ENCODE results near the gene NAA80. TPM values are rescaled to one million over a fixed set of nuclear protein-coding genes. Genes with fewer than 3 reads are reported as not detected.

Gene NAA80
- total RNA-seq, 1 experiment from 2014 or later, result 5.3 TPM

DNA sequence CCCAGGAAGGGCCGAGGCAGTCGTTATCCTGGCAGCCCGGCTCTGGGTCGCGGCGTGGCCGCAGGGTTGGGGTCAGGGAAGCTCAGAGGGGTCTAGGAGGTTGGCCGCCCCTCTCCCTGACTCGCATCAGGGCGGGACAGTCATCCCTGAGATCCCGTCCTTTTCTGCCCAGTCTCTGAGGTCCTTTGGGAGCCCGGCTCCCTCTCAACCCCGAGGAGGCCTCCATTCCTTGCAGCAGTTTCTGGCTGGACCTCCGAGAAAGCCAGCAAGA, 22.8 kb upstream of the NAA80 start:
- no peaks in the 10 kb centered on the region for H3K27me3 ChIP-seq (replicated peaks; ENCODE audit: insufficient read depth, low read depth, low read length, poor library complexity)
- H3K27ac ChIP-seq (ENCODE audit: low read depth, low read length, poor library complexity, severe bottlenecking), result peak overlapping the region; percentile 99
- TF ChIP-seq, protein P1, sequence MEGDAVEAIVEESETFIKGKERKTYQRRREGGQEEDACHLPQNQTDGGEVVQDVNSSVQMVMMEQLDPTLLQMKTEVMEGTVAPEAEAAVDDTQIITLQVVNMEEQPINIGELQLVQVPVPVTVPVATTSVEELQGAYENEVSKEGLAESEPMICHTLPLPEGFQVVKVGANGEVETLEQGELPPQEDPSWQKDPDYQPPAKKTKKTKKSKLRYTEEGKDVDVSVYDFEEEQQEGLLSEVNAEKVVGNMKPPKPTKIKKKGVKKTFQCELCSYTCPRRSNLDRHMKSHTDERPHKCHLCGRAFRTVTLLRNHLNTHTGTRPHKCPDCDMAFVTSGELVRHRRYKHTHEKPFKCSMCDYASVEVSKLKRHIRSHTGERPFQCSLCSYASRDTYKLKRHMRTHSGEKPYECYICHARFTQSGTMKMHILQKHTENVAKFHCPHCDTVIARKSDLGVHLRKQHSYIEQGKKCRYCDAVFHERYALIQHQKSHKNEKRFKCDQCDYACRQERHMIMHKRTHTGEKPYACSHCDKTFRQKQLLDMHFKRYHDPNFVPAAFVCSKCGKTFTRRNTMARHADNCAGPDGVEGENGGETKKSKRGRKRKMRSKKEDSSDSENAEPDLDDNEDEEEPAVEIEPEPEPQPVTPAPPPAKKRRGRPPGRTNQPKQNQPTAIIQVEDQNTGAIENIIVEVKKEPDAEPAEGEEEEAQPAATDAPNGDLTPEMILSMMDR (conservative IDR thresholded peaks at IDR 0.05; ENCODE audit: low read depth, low read length), result no peak
- TF ChIP-seq EZH2 (IDR thresholded peaks at IDR 0.05; ENCODE audit: borderline replicate concordance, low read depth, low read length, poor library complexity, severe bottlenecking), result no peak
- H3K4me3 ChIP-seq (ENCODE audit: low read depth, low read length, poor library complexity, severe bottlenecking), result peak overlapping the region; percentile 73
- intact Hi-C loops (cut with micrococcal nuclease; ENCODE audit: unreplicated experiment), result no loop called here
- H3K36me3 ChIP-seq (ENCODE audit: insufficient read depth, low read length, poor library complexity, severe bottlenecking), result no peaks in the 10 kb centered on the region
- H3K4me1 ChIP-seq (ENCODE audit: insufficient read depth, low read length, poor library complexity, severe bottlenecking), result peaks cover 3% of the 10 kb centered on the region
- DNase-seq (ENCODE audit: low spot score), result no peak
- ChIA-PET CTCF (no interaction called here), POLR2A (ENCODE audit: low non-redundant PET) (no interaction called here)
- H3K9me3 ChIP-seq (ENCODE audit: low read depth, low read length, poor library complexity, severe bottlenecking), result no peaks in the 10 kb centered on the region
- no TSS peak for BruUV-seq (replicated peaks)

DNA sequence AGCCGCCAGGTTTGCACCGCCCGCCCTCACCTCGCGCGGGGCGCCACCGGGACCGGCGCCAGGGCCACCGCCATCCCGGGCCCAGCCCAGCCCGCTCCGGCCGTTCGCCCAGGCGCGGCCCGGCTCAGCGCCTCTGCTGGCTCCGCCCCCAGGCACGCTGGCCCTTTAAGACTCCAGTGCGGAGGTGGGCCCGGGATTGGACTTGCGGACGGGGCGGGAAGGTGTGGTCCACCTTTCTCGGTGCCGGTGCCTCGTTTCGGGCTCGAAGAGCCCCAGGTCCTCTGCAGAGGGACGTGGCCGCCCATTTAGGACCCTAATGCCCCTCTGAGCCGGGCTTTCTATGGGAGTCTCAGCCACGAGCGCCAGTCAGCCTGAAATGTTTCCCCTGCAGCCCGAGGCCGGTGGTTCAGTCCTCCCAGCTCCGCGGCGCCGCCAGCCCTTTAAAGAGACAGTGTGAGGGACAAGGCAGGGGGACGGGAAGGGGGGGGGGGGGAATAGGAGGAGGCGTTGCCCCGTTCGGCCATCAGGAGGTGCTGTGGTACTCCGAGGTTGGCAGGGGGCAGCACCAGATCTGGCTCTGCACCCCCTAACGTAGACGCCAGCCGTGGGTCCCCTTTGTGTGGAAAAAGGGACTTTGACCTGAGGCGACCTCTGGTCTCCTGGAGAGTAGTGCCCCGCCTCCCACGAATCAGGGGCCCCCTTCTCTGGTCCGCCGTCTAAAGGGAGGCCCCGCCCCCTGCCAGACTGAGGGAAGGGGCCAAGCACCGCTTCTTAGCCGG, 22.3 kb upstream of the NAA80 start:
- Histone ChIP-seq H3K27me3 (replicated peaks; ENCODE audit: insufficient read depth, low read depth, low read length, poor library complexity) (no peaks in the 10 kb centered on the region), H3K9me3 (ENCODE audit: low read depth, low read length, poor library complexity, severe bottlenecking) (no peaks in the 10 kb centered on the region), H3K36me3 (ENCODE audit: insufficient read depth, low read length, poor library complexity, severe bottlenecking) (no peaks in the 10 kb centered on the region), H3K4me3 (ENCODE audit: low read depth, low read length, poor library complexity, severe bottlenecking) (peak overlapping the region; percentile 73), H3K4me1 (ENCODE audit: insufficient read depth, low read length, poor library complexity, severe bottlenecking) (peaks cover 3% of the 10 kb centered on the region), H3K27ac (ENCODE audit: low read depth, low read length, poor library complexity, severe bottlenecking) (peak overlapping the region; percentile 99)
- BruUV-seq (replicated peaks), result no TSS peak
- intact Hi-C loops (cut with micrococcal nuclease; ENCODE audit: unreplicated experiment), result no loop called here
- DNase-seq (ENCODE audit: low spot score), result peak; percentile 86
- CTCF ChIA-PET, result interaction anchor here (0.6 kb wide), 3 partner anchors 15 to 83 kb away, joined by 6 to 9 read pairs (median 6); no protein-coding TSS in a partner anchor
- POLR2A ChIA-PET (ENCODE audit: low non-redundant PET), result no interaction called here
- TF ChIP-seq, protein P1 (conservative IDR thresholded peaks at IDR 0.05; ENCODE audit: low read depth, low read length), result peak; percentile 47
- no peak for TF ChIP-seq EZH2 (IDR thresholded peaks at IDR 0.05; ENCODE audit: borderline replicate concordance, low read depth, low read length, poor library complexity, severe bottlenecking)

DNA sequence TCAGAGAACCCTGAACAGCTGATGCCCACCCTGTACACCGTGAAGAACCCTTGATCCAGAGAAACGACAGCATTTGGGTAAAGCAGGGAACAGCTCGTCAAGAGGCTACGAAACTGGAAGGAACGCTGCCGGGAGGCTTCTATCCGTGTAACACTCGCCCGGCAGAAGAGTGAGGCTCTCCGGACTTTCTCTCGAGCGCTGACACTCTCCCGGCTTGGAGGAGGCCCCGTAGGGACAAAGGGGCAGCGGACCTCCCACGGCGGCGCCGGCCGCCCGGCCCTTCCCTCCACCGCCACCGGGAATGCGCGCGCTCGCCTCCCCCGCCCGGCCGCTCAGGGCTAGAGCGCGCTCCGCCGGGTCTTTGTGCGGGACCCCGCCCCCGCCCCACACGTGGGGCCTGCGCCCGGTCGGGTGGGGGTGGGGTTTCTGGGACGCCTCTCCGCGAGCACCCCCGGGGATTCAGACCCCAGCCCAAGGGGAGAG, 21.7 kb upstream of the NAA80 start:
- no TSS peak for BruUV-seq (replicated peaks)
- peak overlapping the region; percentile 73 for H3K4me3 ChIP-seq (ENCODE audit: low read depth, low read length, poor library complexity, severe bottlenecking)
- no peaks in the 10 kb centered on the region for H3K27me3 ChIP-seq (replicated peaks; ENCODE audit: insufficient read depth, low read depth, low read length, poor library complexity)
- H3K36me3 ChIP-seq (ENCODE audit: insufficient read depth, low read length, poor library complexity, severe bottlenecking), result no peaks in the 10 kb centered on the region
- H3K27ac ChIP-seq (ENCODE audit: low read depth, low read length, poor library complexity, severe bottlenecking), result peak overlapping the region; percentile 99
- ChIA-PET POLR2A (ENCODE audit: low non-redundant PET) (no interaction called here), CTCF (interaction anchor here (0.6 kb wide), 3 partner anchors 15 to 83 kb away, joined by 6 to 9 read pairs (median 6); no protein-coding TSS in a partner anchor)
- TF ChIP-seq, protein P1 (conservative IDR thresholded peaks at IDR 0.05; ENCODE audit: low read depth, low read length), result no peak
- no peak for TF ChIP-seq EZH2 (IDR thresholded peaks at IDR 0.05; ENCODE audit: borderline replicate concordance, low read depth, low read length, poor library complexity, severe bottlenecking)
- H3K9me3 ChIP-seq (ENCODE audit: low read depth, low read length, poor library complexity, severe bottlenecking), result no peaks in the 10 kb centered on the region
- peaks cover 3% of the 10 kb centered on the region for H3K4me1 ChIP-seq (ENCODE audit: insufficient read depth, low read length, poor library complexity, severe bottlenecking)
- peak; percentile 64 for DNase-seq (ENCODE audit: low spot score)
- intact Hi-C loops (cut with micrococcal nuclease; ENCODE audit: unreplicated experiment), result no loop called here

Measured in A673 (cell line).